Measurements from ENCODE around the gene AGBL5. TPM values are rescaled to one million over a fixed set of nuclear protein-coding genes. Genes with fewer than 3 reads are reported as not detected.

The AGBL5 gene
- total and polyA plus RNA-seq, 2 of the 13 experiments (the other 11 are each of a cell fraction or from before 2014, with no cell fraction given), result 55.9 to 73.3 TPM

DNA sequence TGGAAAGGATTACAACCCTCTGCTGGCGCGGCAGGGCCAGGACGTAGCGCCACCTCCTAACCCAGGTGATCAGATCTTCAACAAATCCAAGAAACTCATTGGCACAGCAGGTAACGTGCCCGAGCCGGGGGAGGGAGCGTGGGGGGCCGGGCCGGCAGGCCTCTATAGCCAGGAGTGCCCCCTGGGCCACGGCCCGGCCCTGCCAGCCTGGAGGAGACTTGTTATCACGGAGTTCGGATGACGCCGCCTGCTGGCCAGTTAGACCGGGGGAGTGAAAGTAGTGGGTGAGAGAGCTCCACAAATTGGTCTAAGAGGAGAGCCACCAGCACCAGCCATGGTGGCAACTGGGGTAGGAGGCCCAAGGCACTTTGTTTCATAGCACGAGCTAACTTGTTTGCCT, 27.3 kb upstream of the AGBL5 start:
- no peak overlapping the region for H3K9ac ChIP-seq (ENCODE audit: insufficient read depth, low read depth, low read length)
- H3K4me2 ChIP-seq (ENCODE audit: low read depth, low read length), result no peak overlapping the region
- TF ChIP-seq, protein P1, sequence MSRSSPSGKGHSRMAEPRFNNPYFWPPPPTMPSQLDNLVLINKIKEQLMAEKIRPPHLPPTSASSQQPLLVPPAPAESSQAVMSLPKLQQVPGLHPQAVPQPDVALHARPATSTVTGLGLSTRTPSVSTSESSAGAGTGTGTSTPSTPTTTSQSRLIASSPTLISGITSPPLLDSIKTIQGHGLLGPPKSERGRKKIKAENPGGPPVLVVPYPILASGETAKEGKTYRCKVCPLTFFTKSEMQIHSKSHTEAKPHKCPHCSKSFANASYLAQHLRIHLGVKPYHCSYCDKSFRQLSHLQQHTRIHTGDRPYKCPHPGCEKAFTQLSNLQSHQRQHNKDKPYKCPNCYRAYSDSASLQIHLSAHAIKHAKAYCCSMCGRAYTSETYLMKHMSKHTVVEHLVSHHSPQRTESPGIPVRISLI (CRISPR knock-in tag; IDR thresholded peaks at IDR 0.05; ENCODE audit: borderline replicate concordance), result no peak
- TF ChIP-seq CBX2 (IDR thresholded peaks at IDR 0.05; ENCODE audit: low read depth, low read length) (no peak), CBX2 (CRISPR knock-in tag; IDR thresholded peaks at IDR 0.05; ENCODE audit: low read depth) (no peak), RFX3 (CRISPR knock-in tag; IDR thresholded peaks at IDR 0.05) (no peak), KLF15 (CRISPR knock-in tag; IDR thresholded peaks at IDR 0.05; ENCODE audit: borderline replicate concordance) (no peak), ZNF121 (CRISPR knock-in tag; IDR thresholded peaks at IDR 0.05) (no peak), ELF4 (CRISPR knock-in tag; IDR thresholded peaks at IDR 0.05; ENCODE audit: borderline replicate concordance) (no peak)
- TF ChIP-seq, protein P2, sequence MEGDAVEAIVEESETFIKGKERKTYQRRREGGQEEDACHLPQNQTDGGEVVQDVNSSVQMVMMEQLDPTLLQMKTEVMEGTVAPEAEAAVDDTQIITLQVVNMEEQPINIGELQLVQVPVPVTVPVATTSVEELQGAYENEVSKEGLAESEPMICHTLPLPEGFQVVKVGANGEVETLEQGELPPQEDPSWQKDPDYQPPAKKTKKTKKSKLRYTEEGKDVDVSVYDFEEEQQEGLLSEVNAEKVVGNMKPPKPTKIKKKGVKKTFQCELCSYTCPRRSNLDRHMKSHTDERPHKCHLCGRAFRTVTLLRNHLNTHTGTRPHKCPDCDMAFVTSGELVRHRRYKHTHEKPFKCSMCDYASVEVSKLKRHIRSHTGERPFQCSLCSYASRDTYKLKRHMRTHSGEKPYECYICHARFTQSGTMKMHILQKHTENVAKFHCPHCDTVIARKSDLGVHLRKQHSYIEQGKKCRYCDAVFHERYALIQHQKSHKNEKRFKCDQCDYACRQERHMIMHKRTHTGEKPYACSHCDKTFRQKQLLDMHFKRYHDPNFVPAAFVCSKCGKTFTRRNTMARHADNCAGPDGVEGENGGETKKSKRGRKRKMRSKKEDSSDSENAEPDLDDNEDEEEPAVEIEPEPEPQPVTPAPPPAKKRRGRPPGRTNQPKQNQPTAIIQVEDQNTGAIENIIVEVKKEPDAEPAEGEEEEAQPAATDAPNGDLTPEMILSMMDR (CRISPR knock-in tag; IDR thresholded peaks at IDR 0.05), result 0 out of 2 replicates have a peak, but pooled peaks have one; percentile 29
- no peaks in the 10 kb centered on the region for H3K9me3 ChIP-seq (ENCODE audit: low read length)
- no TSS peak for BruUV-seq (replicated peaks)
- FAIRE-seq, result no peak
- H3K79me2 ChIP-seq (ENCODE audit: insufficient read depth, low read length), result no peaks in the 10 kb centered on the region
- peak; percentile 22 for ATAC-seq
- no peak for DNase-seq (ENCODE audit: low spot score)
- in situ Hi-C loops (cut with HindIII; ENCODE audit: extremely low pct_ligation_motif_present, low pct_unique_long_range_greater_than_20kb) (no loop called here), intact Hi-C loops (cut with micrococcal nuclease; ENCODE audit: unreplicated experiment) (no loop called here)
- H3K27me3 ChIP-seq (ENCODE audit: control insufficient read depth in 1 of 2, insufficient read depth in 2 of 2, low read length in 2 of 2), result no peaks in the 10 kb centered on the region
- WGBS (ENCODE audit: low lambda C conversion rate), result 95% methylated on average over 17 of the region's 18 CpGs
- peaks cover 3 to 20% of the 10 kb centered on the region in 2 experiments; a peak in 3 of 5 replicates for H3K36me3 ChIP-seq (replicated peaks in 1 of 2; ENCODE audit: control insufficient read depth in 1 of 2, insufficient read depth in 2 of 2, low read length in 2 of 2)
- H3K27ac ChIP-seq (ENCODE audit: extremely low read length, insufficient read depth, low read length), result no peak overlapping the region
- no peak overlapping the region for H2AFZ ChIP-seq (ENCODE audit: low read length)
- CTCF ChIA-PET (ENCODE audit: low intra/inter-chr PET ratio, low total read pairs), result no interaction called here
- H3K4me3 ChIP-seq (replicated peaks in 1 of 3; ENCODE audit: insufficient read depth in 1 of 3, low read depth in 2 of 3, low read length in 3 of 3), result no peak overlapping the region
- peaks cover 32% of the 10 kb centered on the region for H3K4me1 ChIP-seq (ENCODE audit: insufficient read depth, low read length)
- POLR2A ChIA-PET, result no interaction called here
- no peaks in the 10 kb centered on the region for H4K20me1 ChIP-seq (ENCODE audit: insufficient read depth, low read length)

All from HepG2 (cell line).